ENCODE data around the gene SKIDA1.

Gene SKIDA1

DNA sequence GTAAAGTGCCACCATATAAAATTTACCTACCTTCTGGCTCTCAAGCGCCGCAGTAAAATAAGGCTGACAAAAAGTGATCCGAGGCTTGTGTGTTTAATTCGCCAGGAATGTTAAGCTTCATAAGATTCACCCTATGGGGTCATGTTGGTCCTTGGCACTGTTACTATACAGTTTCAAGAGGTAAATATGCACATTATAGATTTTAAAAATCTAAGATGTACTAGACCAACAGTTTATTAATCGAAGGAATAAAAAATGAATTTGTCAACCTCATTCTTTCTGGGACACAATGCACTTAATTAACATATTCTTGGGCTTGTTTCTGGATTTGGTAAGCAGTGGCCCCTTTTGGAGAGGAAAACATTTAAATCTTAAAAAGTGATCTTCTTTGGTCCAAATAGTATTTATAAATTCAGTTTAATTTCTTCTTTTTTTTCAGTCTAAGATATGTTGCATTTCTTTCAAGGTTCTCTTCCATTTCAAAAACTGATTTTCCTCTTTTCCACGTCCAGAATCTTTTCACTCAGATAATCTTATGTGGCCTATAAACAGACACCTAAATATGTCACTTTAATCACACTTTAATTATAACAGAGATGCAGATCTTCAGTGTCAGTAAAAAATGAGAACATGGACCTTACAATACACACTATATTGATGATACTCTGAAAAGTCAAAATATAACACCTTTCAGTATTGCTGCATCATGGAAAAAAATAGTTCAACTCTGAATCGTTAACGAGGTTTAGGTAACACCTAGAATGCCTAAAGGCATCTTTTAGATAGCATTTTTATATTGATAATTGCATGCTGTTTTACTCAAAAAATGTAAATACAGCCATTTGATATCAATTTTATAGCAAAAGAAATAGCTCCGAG is 3.8 kb upstream of the SKIDA1 start:
- no peak for DNase-seq (ENCODE audit: low read depth in 2 of 2)

GRCh38 chr10:21528236-21529031 is 3.0 kb upstream of the SKIDA1 start:
- DNase-seq (ENCODE audit: low read depth in 2 of 2) = no peak

DNA sequence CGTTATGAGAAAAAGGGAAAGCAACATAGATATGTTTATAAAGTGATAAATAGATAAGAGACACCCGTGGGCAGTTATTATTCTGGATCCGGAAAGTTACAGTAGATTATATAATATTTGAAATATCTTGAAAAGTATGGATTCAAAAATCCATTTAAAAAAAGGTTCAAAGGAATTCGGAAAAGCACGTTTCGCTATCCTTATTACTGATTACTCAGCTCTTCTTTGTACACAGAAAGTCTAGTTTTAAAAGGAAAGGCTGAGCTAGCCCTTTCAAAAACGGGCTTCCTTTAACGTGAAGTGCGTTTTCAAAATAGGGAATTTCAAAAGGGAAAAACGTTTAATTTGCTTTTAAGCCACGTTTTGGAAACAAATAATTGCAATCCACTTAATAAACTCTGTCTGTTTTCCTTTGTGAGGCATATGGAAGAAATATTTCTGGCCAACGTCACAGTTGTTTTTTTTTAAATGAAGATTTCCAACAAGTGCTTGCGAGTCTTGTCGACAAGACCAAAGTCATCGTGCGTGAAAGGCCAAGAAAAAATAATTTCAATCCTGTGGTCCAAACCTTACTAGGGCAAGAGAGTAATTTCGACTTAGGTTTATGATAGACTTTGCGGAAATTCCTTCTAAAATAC is 2.2 kb upstream of the SKIDA1 start:
- no peak for DNase-seq (ENCODE audit: low read depth in 2 of 2)

DNA sequence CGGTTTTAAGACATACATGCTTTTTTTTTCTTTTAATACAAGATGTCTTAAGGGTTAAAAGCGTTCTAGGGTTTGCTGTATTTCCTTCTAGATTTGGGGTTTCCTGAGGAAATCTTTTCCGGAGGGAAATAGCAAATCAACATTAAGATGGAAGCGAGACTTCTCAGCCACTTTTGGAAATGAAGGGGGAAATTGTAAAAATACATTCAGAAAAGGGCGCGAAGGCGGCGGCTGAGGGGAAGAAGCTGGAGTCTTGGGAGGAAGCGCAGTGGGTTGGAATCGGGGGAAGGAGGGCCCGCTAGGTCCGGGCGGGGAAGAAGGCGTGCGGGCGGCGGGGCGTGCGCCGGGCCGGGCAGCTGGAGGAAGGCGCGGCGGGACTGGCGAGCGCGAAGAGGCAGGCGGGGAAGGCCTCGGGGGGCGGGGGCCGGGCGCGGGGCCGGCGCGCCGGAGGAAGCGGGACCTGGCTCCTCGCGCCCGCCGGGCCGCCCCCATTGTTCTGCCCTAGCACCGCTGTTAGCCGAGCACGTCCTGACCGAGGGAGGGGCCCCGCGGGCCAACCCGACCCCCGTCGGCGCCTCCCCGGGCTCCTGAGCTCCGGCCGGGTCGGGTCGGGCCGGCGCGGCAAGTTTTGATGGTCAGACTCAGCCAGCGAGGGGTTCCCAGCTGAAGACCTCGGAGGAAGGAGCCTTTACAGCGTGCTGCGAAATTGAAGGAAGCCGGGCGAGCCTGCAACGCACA is 1.5 kb upstream of the SKIDA1 start:
- no peak for DNase-seq (ENCODE audit: low read depth in 2 of 2)

- DNase-seq (ENCODE audit: low read depth in 2 of 2) = peak in 1 of 2 donors; percentile 40
These were observed 842 bp upstream of the SKIDA1 start for GRCh38 chr10:21526188-21526859.

- DNase-seq (ENCODE audit: low read depth in 2 of 2) = no peak
These were observed 736 bp downstream of the SKIDA1 start for GRCh38 chr10:21524526-21525366.

DNA sequence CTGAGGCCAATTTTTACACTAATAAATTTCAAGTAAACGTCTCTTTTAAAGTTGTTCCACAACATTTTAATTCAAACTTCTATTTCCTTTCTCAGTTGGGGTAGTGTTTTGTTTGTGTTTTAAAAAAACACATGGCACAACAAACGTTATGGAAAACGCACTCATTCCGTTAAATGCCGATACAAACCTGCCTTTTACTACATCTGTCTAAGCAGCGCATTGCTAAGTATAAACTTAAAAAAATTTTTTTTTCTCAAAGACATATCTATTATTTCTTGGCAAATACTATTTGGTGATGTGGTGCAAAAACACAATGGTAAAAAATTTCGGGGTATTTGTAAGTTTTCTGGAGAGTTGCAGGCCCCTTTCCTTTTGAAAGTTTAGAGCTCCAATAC is 1.4 kb downstream of the SKIDA1 start:
- no peak for DNase-seq (ENCODE audit: low read depth in 2 of 2)

- no peak for DNase-seq (ENCODE audit: low read depth in 2 of 2)
These were observed 1.9 kb downstream of the SKIDA1 start for GRCh38 chr10:21523557-21524008.

- no peak for DNase-seq (ENCODE audit: low read depth in 2 of 2)
These were observed 2.7 kb downstream of the SKIDA1 start for GRCh38 chr10:21522631-21523406.

DNA sequence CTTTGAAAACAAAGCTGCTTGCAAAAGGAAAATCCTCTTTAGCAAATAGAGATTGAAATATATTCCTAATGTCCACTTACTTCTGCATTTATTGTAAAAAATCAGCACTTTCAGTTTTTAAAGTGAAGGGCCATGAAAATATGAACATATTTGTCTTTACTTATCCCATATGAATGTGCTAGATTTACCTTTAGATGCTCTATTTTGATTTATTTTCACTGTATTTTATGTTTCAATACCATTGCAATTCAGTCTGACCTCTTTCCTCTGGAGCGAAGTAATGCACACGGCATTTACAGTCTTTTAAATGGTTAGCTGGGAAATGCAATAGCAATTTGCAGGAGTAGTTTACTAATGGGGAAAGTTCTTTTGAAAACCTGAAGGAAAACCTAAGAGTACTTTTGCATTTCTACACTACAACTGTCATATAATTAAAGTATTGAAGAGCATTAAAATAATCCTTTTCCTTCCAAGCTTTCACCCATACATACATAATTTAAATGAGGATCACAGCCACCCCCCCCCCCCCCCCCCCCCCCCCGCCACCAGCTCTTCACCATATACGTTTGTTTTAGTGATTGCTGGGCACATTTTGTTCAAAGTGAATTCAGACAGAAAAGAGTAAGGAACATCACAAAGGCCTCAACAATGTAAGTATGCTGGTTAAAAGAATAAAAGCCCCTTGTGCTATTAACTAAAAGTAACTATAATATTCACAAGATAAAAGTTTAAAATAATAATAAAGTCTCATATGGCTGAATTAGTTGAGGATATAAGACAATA is 3.5 kb downstream of the SKIDA1 start:
- DNase-seq (ENCODE audit: low read depth in 2 of 2) = no peak

GRCh38 chr10:21520949-21521348 is 4.5 kb downstream of the SKIDA1 start:
- DNase-seq (ENCODE audit: low read depth in 2 of 2) = no peak

DNA sequence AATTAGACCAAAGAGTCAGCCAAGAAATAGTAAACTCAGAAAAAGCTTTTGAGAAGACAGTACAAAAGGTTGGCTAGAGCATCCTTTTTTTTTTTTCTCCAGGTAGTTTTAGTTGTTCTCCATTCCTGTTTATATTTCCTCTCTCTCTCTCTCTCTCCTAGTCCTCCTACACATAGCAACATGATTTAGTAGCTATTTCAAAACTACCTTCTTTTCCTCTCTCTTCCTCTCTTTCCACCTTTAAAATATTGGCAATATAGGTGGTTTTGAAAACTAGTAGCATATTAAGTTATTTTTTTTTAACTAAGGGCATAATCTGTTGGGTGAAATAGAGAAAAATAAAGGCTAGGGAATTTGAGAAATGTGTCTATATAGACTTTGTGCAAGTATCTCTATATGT is 5.0 kb downstream of the SKIDA1 start:
- no peak for DNase-seq (ENCODE audit: low read depth in 2 of 2)

GRCh38 chr10:21519941-21520436 is 5.5 kb downstream of the SKIDA1 start:
- no peak for DNase-seq (ENCODE audit: low read depth in 2 of 2)

GRCh38 chr10:21519397-21519933 is 6.0 kb downstream of the SKIDA1 start:
- no peak for DNase-seq (ENCODE audit: low read depth in 2 of 2)

- DNase-seq (ENCODE audit: low read depth in 2 of 2) = no peak
These were observed 6.7 kb downstream of the SKIDA1 start for GRCh38 chr10:21518641-21519396.

- no peak for DNase-seq (ENCODE audit: low read depth in 2 of 2)
These were observed 7.3 kb downstream of the SKIDA1 start for GRCh38 chr10:21518149-21518640.
